GM12878 (cell line): ENCODE measurements around the gene NFATC1. TPM values are rescaled to one million over a fixed set of nuclear protein-coding genes. Genes with fewer than 3 reads are reported as not detected.

Experiments
- ATAC-seq: fragments of 200-7000 bp; cut with Tn5 transposase; 3 replicates; pipeline ENCODE4 v1.9.1; 2020; ENCODE audit warnings: mild to moderate bottlenecking, moderate library complexity
- BruUV-seq: library from RNA; stranded (reverse); fragments of 400-500 nt; replicated peaks from 2 replicates; lab custom pipeline; 2021; lab: Mats Ljungman, UMichigan
- CTCF ChIA-PET: fragments of 300-600 bp; sonication (Branson Sonifier 250); formaldehyde crosslinking; extraction: SDS; loops from one replicate; lab custom pipeline; 2021; ENCODE audit warnings: inconsistent platforms; lab: Yijun Ruan, JAX
- POLR2A ChIA-PET: fragments of 350-600 bp; formaldehyde crosslinking; extraction: SDS; loops from one replicate; lab custom pipeline; 2021; ENCODE audit warnings: inconsistent platforms; lab: Charles Lee
- RAD21 ChIA-PET: fragments of 300-600 bp; sonication (Branson Sonifier 250); formaldehyde crosslinking; loops from one replicate; lab custom pipeline; 2023; ENCODE audit warnings: antibody characterized with exemption; ENCODE audit not compliant: unreplicated experiment; lab: Charles Lee
- SMC1A ChIA-PET: fragments of 300-600 bp; sonication (Branson Sonifier 250); formaldehyde crosslinking; loops from one replicate; lab custom pipeline; 2023; ENCODE audit not compliant: unreplicated experiment, uncharacterized antibody; lab: Charles Lee
- DNase-seq: peaks from one replicate; pipeline ENCODE4 v3.0.0-alpha.2; 2011; ENCODE audit warnings: low read depth, low spot score
- FAIRE-seq: peaks from 3 replicates; lab custom pipeline; 2011; peaks lifted over from hg19 to GRCh38; lab: Jason Lieb, UNC
- H2AFZ ChIP-seq: 2 replicates; pipeline ENCODE4 v1.6.0; 2011; ENCODE audit warnings: low read depth, low read length, control low read depth; ENCODE audit not compliant: control insufficient read depth
- H3K27ac ChIP-seq: 2 replicates; pipeline ENCODE4 v1.5.1; 2011; ENCODE audit warnings: control low read depth; ENCODE audit not compliant: control insufficient read depth, insufficient read depth
- H3K27me3 ChIP-seq, 2 experiments: replicated peaks in 1 of 2; 2 replicates each; pipeline versions ENCODE4 v1.6.0 to v1.6.1; 2011; ENCODE audit warnings: low read length in 1 of 2; ENCODE audit not compliant: control insufficient read depth in 2 of 2, insufficient read depth in 2 of 2
- H3K36me3 ChIP-seq, 2 experiments: 2 replicates each; pipeline ENCODE4 v1.5.1; 2011; ENCODE audit warnings: low read length in 1 of 2; ENCODE audit not compliant: control insufficient read depth in 2 of 2, insufficient read depth in 2 of 2
- H3K4me1 ChIP-seq: 2 replicates; pipeline ENCODE4 v1.6.1; 2011; ENCODE audit warnings: mild to moderate bottlenecking, low read length, moderate library complexity, mixed read lengths; ENCODE audit not compliant: control insufficient read depth, insufficient read depth
- H3K4me2 ChIP-seq: 2 replicates; pipeline ENCODE4 v1.6.0; 2011; ENCODE audit warnings: control low read depth; ENCODE audit not compliant: control insufficient read depth, insufficient read depth
- H3K4me3 ChIP-seq: fragments of 200-600 bp; sonication (generic); 2 replicates; pipeline ENCODE4 v1.5.1; 2016
- H3K79me2 ChIP-seq: 2 replicates; pipeline ENCODE4 v1.6.0; 2011; ENCODE audit warnings: low read length; ENCODE audit not compliant: control insufficient read depth, insufficient read depth
- H3K9ac ChIP-seq: 2 replicates; pipeline ENCODE4 v1.8.0; 2011; ENCODE audit warnings: low read length, control low read depth, mixed read lengths; ENCODE audit not compliant: control insufficient read depth, insufficient read depth
- H3K9me3 ChIP-seq: replicated peaks from 3 replicates; pipeline ENCODE4 v1.5.1; 2011; ENCODE audit warnings: mild to moderate bottlenecking, low read length; ENCODE audit not compliant: control insufficient read depth, insufficient read depth
- H4K20me1 ChIP-seq: 2 replicates; pipeline ENCODE4 v1.6.0; 2011; ENCODE audit not compliant: control insufficient read depth, insufficient read depth
- ASH2L ChIP-seq: fragments of 300-600, 200-600 bp; sonication (generic); IDR thresholded peaks from 2 replicates; pipeline ENCODE4 v1.6.1; 2017; ENCODE audit warnings: low read depth, mild to moderate bottlenecking, borderline replicate concordance
- BHLHE40 ChIP-seq, 2 experiments: fragments of 450-650 bp in 1 of 2; IDR thresholded peaks; 2 replicates each; pipeline ENCODE4 v1.6.1; 2011 to 2017; ENCODE audit warnings: low read depth in 2 of 2, borderline replicate concordance in 1 of 2, improper control_type of control experiment in 1 of 2, low read length in 1 of 2, mild to moderate bottlenecking in 1 of 2
- BRCA1 ChIP-seq: IDR thresholded peaks from 2 replicates; pipeline ENCODE4 v1.6.1; 2011; ENCODE audit warnings: low read depth, low read length, improper control_type of control experiment
- EED ChIP-seq: sonication (generic); IDR thresholded peaks from 2 replicates; pipeline ENCODE4 v1.6.1; 2016; ENCODE audit warnings: antibody characterized with exemption, low read depth
- ELK1 ChIP-seq: IDR thresholded peaks from 2 replicates; pipeline ENCODE4 v1.6.1; 2012; ENCODE audit warnings: low read depth, low read length, improper control_type of control experiment
- GABPA ChIP-seq: IDR thresholded peaks from 2 replicates; pipeline ENCODE4 v1.6.1; 2014; ENCODE audit warnings: antibody characterized with exemption, low read depth, mild to moderate bottlenecking, inconsistent platforms
- GATAD2B ChIP-seq: fragments of 450-650 bp; conservative IDR thresholded peaks from 2 replicates; pipeline ENCODE4 v1.6.1; 2017; ENCODE audit warnings: low read depth, mild to moderate bottlenecking, moderate library complexity
- LARP7 ChIP-seq: fragments of 450-650 bp; IDR thresholded peaks from 2 replicates; pipeline ENCODE4 v1.6.1; 2017; ENCODE audit warnings: mild to moderate bottlenecking
- PAX5 ChIP-seq: IDR thresholded peaks from 2 replicates; pipeline ENCODE4 v1.6.1; 2011; ENCODE audit warnings: low read depth, low read length, borderline replicate concordance
- REST ChIP-seq: IDR thresholded peaks from 2 replicates; pipeline ENCODE4 v1.6.1; 2012; ENCODE audit warnings: mild to moderate bottlenecking, low read depth, low read length
- RUNX3 ChIP-seq: IDR thresholded peaks from 2 replicates; pipeline ENCODE4 v1.6.1; 2012; ENCODE audit warnings: low read length, inconsistent platforms
- SREBF2 ChIP-seq: IDR thresholded peaks from 2 replicates; pipeline ENCODE4 v1.6.1; 2012; ENCODE audit warnings: mild to moderate bottlenecking, low read length
- STAT3 ChIP-seq: IDR thresholded peaks from 2 replicates; pipeline ENCODE4 v1.6.1; 2011; ENCODE audit warnings: low read depth, low read length, improper control_type of control experiment
- YBX1 ChIP-seq: fragments of 450-650 bp; IDR thresholded peaks from 2 replicates; pipeline ENCODE4 v1.6.1; 2016; ENCODE audit warnings: antibody characterized with exemption
- WGBS: methylation state at CpG from one replicate; pipeline ENCODE4 v1.1.6; 2016; ENCODE audit warnings: low lambda C conversion rate; ENCODE audit not compliant: insufficient replicate concordance, insufficient coverage; ENCODE audit errors: missing lambda C conversion rate; 5-methylcytosine and 5-hydroxymethylcytosine counted together
- in situ Hi-C: fragments of 300-500 bp; cut with MboI; formaldehyde crosslinking; loops from 9 replicates; pipeline ENCODE4 v1.14.3; 2018; ENCODE audit warnings: mixed read lengths
- intact Hi-C: fragments of 100-400 bp; cut with micrococcal nuclease; formaldehyde crosslinking; loops from one replicate; pipeline ENCODE4 v1.14.2; 2022; ENCODE audit not compliant: unreplicated experiment
- polyA plus RNA-seq, 11 experiments: library from polyadenylated mRNA; depleted of rRNA in 4 of 11; unstranded in 6 of 11; stranded (reverse) in 5 of 11; fragments of >200 nt; fragmentation: Nextera tagmentation in 4 of 11; fragmentation: Illumina TruSeq in 1 of 11; extraction: Ambion mirVana in 4 of 11; extraction: Trizol in 1 of 11; gene quantifications; 1 replicate in 1 of 11; 2 replicates in 10 of 11; pipeline versions ENCODE4 v1.2.1 to v1.2.3, GENCODE V29; 2011 to 2016; ENCODE audit warnings: inconsistent platforms in 2 of 11, missing spikeins in 2 of 11, low read depth in 1 of 11
- total RNA-seq, 4 experiments: library from RNA; depleted of rRNA in 3 of 4; stranded (reverse); fragments of >200 nt in 3 of 4; fragmentation: Illumina TruSeq in 1 of 4; extraction: Trizol in 1 of 4; gene quantifications; 2 replicates each; pipeline versions ENCODE4 v1.2.1 to v1.2.3, GENCODE V29; 2013 to 2021

The NFATC1 gene
- total and polyA plus RNA-seq, 10 of the 15 experiments (the other 5 are each of a cell fraction or from before 2014, with no cell fraction given) = 0.84 to 20.8 (median 5.1) TPM

DNA sequence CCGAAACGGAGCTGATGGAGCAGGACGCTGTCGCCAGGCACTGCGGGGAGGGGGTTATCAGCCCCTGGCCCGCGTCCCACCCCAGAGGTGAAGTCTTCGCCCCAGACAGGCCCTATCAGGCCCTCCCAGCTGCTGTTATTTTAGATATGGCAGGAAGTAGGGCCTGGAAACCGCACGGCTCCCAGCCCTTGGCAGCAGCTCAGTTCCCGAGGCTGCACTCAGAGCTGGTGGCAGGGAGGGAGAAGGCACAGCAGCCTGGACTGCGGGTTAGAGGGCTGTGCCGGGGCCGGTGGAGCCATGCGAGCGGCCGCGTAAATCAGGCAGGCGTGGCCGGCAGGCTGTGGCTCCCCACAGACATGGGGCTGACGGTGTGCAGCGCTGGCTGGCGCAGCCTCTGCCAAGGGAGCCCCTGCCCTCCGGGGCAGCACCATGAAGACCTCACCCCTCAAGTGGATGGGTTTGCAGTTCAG, 111.4 kb downstream of the NFATC1 start (continued):
- TF ChIP-seq PAX5 (peak; percentile 88), EED (0 out of 2 replicates have a peak, but pooled peaks have one; percentile 5), RUNX3 (no peak; the same call in 1 of the 2 replicates), BHLHE40 (IDR thresholded peaks at IDR 0.05; ENCODE audit: borderline replicate concordance in 1 of 2, low read depth in 2 of 2, low read length in 1 of 2) (peak in 1 of 2 experiments; percentile 11; a peak in 1 of 4 replicates), GATAD2B (no peak), GABPA (no peak)
- TF ChIP-seq, all 136 proteins: peak for 4

DNA sequence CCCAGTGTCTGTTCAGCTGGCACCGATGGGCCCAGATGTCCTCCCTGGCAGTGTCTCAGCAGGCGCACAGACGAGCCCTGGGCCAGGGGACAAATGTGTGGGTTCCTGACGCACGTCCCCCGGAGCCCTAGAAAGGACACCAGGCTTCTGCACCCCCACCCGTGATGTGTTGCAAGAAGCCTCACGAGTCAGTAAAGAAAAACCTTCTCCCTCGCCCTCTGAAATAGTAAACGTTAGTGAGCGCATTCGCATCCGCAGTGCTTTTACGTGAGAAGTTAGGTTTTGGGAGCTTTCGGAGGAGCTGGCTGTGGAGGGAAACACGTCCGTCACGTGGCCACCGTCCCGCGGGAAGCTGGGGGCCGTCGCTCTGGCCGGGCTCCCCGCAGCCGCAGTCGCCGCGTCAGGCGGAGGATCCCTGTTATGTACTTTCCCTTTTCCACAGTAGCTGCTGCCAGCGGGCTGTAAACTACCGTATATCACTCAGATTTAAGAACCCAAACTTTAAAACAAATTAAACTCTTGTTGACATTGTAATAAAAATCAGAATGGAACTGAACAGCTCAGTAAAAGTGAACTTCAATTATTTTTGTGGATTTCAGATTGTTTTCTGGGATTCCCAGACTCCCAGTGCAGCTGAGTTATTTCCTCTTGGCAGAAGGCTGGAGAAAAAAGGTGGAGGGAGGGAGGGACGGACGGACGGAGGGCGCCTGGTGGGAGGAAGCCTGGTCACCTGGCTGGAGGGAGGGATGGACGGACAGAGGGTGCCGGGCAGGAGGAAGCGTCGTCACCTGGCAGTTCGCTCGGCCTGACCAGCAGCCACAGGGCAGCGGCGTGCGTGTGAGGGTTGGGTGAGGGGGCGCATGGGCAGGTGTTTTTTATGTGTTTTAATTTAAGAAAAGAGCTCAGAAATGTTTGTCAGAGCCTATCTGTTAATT, 112.1 kb downstream of the NFATC1 start:
- CTCF ChIA-PET = interaction anchor here (1.1 to 2.8 kb wide), 2 partner anchors 16 to 104 kb away, joined by 3 to 14 read pairs; no protein-coding TSS in a partner anchor
- no peak for TF ChIP-seq ASH2L
- TF ChIP-seq ELK1 = no peak
- no peak for TF ChIP-seq BRCA1
- no peak for TF ChIP-seq SREBF2
- no peak for TF ChIP-seq REST
- no peak for TF ChIP-seq YBX1
- TF ChIP-seq STAT3 = no peak
- TF ChIP-seq LARP7 = no peak

More for the DNA sequence above, 112.1 kb downstream of the NFATC1 start:
- Histone ChIP-seq H3K4me1 (peaks cover 33% of the 10 kb centered on the region), H3K9ac (no peak overlapping the region), H3K27me3 (no peaks in the 10 kb centered on the region), H2AFZ (no peak overlapping the region), H3K4me2 (peak overlapping the region; percentile 60), H3K36me3 (no peaks in the 10 kb centered on the region; a peak in 1 of 4 replicates), H3K9me3 (no peaks in the 10 kb centered on the region), H4K20me1 (no peaks in the 10 kb centered on the region), H3K79me2 (no peaks in the 10 kb centered on the region), H3K4me3 (no peak overlapping the region), H3K27ac (no peak overlapping the region)
- SMC1A ChIA-PET = interaction anchor here (0.8 to 1.1 kb wide), 2 partner anchors 16 to 104 kb away, joined by 3 to 6 read pairs; no protein-coding TSS in a partner anchor
- intact Hi-C loops (loop anchor here (5.0 kb wide), 1 partner anchor 41 kb away; no protein-coding TSS in a partner anchor), in situ Hi-C loops (no loop called here)
- RAD21 ChIA-PET = interaction anchor here (0.6 to 4.1 kb wide), 3 partner anchors 16 to 111 kb away, joined by 3 to 19 read pairs (median 5); no protein-coding TSS in a partner anchor
- FAIRE-seq (peak; percentile 7), DNase-seq (no peak), ATAC-seq (no peak)
- POLR2A ChIA-PET = interaction anchor here (0.7 to 1.6 kb wide), 3 partner anchors 15 to 110 kb away, joined by 3 to 5 read pairs (median 5); no protein-coding TSS in a partner anchor
- 36% methylated on average over 42 of the region's 46 CpGs for WGBS
- no TSS peak for BruUV-seq
